BJ (cell line): Measurements from ENCODE around the gene TRMT2A. TPM values are rescaled to one million over a fixed set of nuclear protein-coding genes. Genes with fewer than 3 reads are reported as not detected.
A peak's percentile ranks its signal among the peaks of the same experiment; 100 is the strongest.

Experiments used
- CTCF ChIA-PET: fragments of 350-600 bp; formaldehyde crosslinking; extraction: SDS; loops from one replicate; lab custom pipeline; 2021; ENCODE audit warnings: antibody characterized with exemption, inconsistent platforms; lab: Yijun Ruan, JAX
- POLR2A ChIA-PET: fragments of 300-600 bp; sonication (Branson Sonifier 250); formaldehyde crosslinking; extraction: SDS; loops from one replicate; lab custom pipeline; 2021; ENCODE audit warnings: antibody characterized with exemption; lab: Charles Lee
- DNase-seq: peaks from one replicate; pipeline ENCODE4 v3.0.0-alpha.2; 2011; ENCODE audit warnings: low read depth
- H3K27me3 ChIP-seq: 2 replicates; pipeline ENCODE4 v1.6.0; 2011; ENCODE audit warnings: low read length; ENCODE audit not compliant: control insufficient read depth, insufficient read depth
- H3K36me3 ChIP-seq: 2 replicates; pipeline ENCODE4 v1.5.1; 2011; ENCODE audit warnings: low read length; ENCODE audit not compliant: control insufficient read depth, insufficient read depth
- H3K4me3 ChIP-seq: 2 replicates; pipeline ENCODE4 v1.5.1; 2011; ENCODE audit warnings: low read depth, mild to moderate bottlenecking, control low read depth, low read length
- CTCF ChIP-seq: IDR thresholded peaks from 2 replicates; pipeline ENCODE4 v1.5.1; 2011; ENCODE audit warnings: low read depth, mild to moderate bottlenecking, control low read depth, inconsistent platforms, low read length, moderate library complexity; ENCODE audit not compliant: insufficient read depth
- polyA plus RNA-seq: library from polyadenylated mRNA; depleted of rRNA; stranded (reverse); fragments of >200 nt; gene quantifications from 2 replicates; pipeline ENCODE4 v1.2.3, GENCODE V29; 2011

Gene TRMT2A
- polyA plus RNA-seq, 1 experiment = 34.2 TPM

- no peak for TF ChIP-seq CTCF
- H3K36me3 ChIP-seq = peaks cover 37% of the 10 kb centered on the region
- no peak overlapping the region for H3K4me3 ChIP-seq
- ChIA-PET POLR2A (no interaction called here), CTCF (interaction anchor here (1.2 to 1.5 kb wide), 3 partner anchors 11 to 26 kb away, joined by 3 to 5 read pairs (median 4); no protein-coding TSS in a partner anchor)
- no peak for DNase-seq
- H3K27me3 ChIP-seq = no peaks in the 10 kb centered on the region
Measured at GRCh38 chr22:20086101-20086599, 30.9 kb downstream of the TRMT2A start.

- CTCF ChIA-PET = interaction anchor here (1.2 to 1.5 kb wide), 2 partner anchors 11 to 27 kb away, joined by 4 to 5 read pairs; no protein-coding TSS in a partner anchor
- H3K36me3 ChIP-seq = peaks cover 33% of the 10 kb centered on the region
Measured at GRCh38 chr22:20085651-20086050, 31.4 kb downstream of the TRMT2A start.

GRCh38 chr22:20084547-20085413, 32.2 kb downstream of the TRMT2A start:
- Histone ChIP-seq H3K36me3 (peaks cover 24% of the 10 kb centered on the region), H3K4me3 (no peak overlapping the region), H3K27me3 (no peaks in the 10 kb centered on the region)
- CTCF ChIA-PET = interaction anchor here (1.2 kb wide), 1 partner anchor 27 kb away, joined by 4 read pairs; no protein-coding TSS in a partner anchor
- no peak for DNase-seq
- peak; percentile 37 for TF ChIP-seq CTCF
- POLR2A ChIA-PET = no interaction called here

More at GRCh38 chr22:20085651-20086050, 31.4 kb downstream of the TRMT2A start:
- TF ChIP-seq CTCF = no peak
- H3K4me3 ChIP-seq = no peak overlapping the region
- POLR2A ChIA-PET = no interaction called here
- DNase-seq = no peak
- no peaks in the 10 kb centered on the region for H3K27me3 ChIP-seq

GRCh38 chr22:20083891-20084546, 33.0 kb downstream of the TRMT2A start:
- POLR2A ChIA-PET = no interaction called here
- TF ChIP-seq CTCF = no peak
- no peak for DNase-seq
- Histone ChIP-seq H3K36me3 (peaks cover 23% of the 10 kb centered on the region), H3K27me3 (no peaks in the 10 kb centered on the region), H3K4me3 (no peak overlapping the region)
- CTCF ChIA-PET = no interaction called here

DNA sequence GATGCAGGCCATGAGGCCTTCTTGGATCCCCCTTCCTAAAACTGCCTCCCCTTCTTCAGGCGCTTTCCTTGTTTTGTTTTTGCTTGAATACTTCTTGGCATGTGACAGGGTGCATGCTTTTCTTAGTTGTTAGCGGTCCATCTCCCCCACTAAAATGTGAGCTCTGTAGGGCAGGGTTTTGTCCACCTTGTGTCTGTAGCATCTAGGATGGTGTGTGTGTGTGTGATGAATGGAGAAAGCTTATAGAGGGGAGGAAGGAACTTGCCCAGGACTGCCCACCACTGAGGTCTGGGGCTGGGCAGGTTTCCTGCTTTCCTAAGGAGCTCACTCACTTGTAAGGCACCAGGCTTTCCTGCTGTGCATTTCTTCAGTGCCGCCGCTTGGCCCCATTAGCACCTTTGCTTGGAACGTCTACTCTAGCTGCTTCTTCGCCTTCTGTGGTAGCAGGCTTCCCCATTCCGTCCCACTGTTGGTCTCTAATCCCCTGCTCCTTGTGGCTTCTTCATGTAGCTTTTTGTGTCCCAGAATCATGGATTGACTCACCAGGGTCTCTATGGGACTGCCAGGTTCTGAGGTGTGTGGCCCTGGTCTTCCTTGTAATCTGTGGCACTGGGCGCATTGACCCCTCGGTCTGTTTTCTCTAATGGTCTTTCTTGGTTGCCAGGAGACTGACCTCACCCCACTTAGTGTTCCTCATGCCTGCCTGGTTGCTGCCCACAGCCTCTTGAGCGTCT, 33.7 kb downstream of the TRMT2A start:
- CTCF ChIA-PET = no interaction called here
- POLR2A ChIA-PET = no interaction called here
- DNase-seq = no peak
- Histone ChIP-seq H3K27me3 (no peaks in the 10 kb centered on the region), H3K36me3 (peaks cover 21% of the 10 kb centered on the region), H3K4me3 (no peak overlapping the region)
- no peak for TF ChIP-seq CTCF
